Right ventricle myocardium superior (tissue), 1 donor: ENCODE measurements around the gene SELP. TPM values are rescaled to one million over a fixed set of nuclear protein-coding genes. Genes with fewer than 3 reads are reported as not detected.
A peak's percentile ranks its signal among the peaks of the same experiment; 100 is the strongest.

Source experiments
- ATAC-seq: fragments of 200-7000 bp; cut with Tn5 transposase; one replicate; pipeline ENCODE4 v1.9.1; 2020; ENCODE audit warnings: mild to moderate bottlenecking; ENCODE audit not compliant: poor library complexity
- DNase-seq: peaks from one replicate; pipeline ENCODE4 v3.0.0-alpha.2; 2020
- intact Hi-C: fragments of 100-400 bp; cut with DNase I; formaldehyde crosslinking; loops from one replicate; pipeline ENCODE4 v1.11.2; 2022
- total RNA-seq: library from RNA; stranded (reverse); fragmentation: NEBNext Ultra II Directional; extraction: Animal tissue kit (Norgen Biotek cat#: 25700); gene quantifications from one replicate; pipeline ENCODE4 v1.2.1, GENCODE V29; 2021
- donor health status: DM: no; HTN: yes; CAD: no; lungs with severe emphysema.

The SELP gene
- total RNA-seq, 1 donor from 2014 or later = 9.0 TPM

DNA sequence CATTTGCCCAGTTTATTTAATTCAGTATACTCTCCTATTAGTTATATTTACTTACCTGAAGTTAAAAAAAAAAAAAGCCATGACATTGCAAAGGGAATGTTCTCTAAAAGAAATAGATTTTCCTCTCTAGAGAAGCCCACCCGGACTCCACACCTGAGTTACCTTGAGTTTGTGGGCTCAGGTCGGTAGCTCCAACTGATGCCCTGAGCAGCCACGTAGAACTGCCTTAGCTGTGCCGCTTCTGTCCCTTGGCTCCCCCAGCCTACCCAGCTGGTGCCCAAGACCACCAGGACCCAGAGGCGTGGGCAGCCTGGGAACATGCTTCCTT, 43.9 kb downstream of the SELP start:
- DNase-seq (no peak), ATAC-seq (no peak)
- intact Hi-C loops = no loop called here

DNA sequence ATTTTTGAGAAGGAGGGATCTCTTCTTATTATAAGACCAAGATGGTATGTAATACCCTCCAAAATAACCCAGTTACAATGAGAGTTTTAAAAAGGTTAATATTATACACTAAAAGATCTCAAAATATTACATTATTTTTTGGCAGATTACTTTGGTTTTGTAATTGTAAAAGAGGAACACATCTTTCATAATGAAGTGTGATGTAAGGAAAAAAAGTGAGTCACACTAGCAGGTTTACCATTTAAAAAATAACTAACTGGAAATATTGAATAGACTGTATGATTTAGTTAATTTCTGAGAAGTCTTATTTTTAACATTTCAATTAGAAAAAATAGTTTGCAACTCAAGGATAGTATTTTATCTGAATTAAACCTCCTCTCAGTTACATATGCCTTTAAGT, 44.7 kb downstream of the SELP start:
- ATAC-seq (no peak), DNase-seq (no peak)
- intact Hi-C loops = no loop called here

DNA sequence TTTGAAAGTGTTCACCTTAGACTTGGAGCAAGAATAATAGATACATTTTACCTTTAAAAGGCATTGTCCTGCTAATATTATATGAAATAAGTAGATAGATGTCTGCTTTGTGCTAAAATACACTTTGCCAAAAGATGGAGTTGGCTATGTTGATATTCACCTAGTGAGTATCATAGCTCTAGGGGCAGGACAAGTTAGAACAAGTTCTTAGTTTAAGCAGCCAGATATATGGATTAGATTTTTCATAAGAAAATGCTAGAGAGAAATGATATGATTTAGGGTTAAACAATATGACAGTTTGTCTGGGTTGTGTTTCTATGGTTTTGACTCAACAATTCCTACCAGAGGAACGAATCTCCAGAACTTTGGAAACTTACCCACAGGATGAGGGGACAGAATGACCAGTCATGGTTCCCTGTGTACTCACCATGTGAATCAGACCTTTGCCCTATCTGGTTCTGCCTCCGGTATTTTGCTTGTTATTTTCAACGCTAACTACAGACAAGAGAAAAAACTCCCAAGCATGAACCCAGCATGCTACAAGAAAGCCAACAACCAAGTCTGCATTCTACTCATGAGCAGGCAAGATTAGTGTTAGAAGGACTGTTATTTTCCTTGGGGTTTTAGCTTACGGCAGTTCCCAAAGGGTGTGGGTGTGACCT, 45.3 kb downstream of the SELP start:
- intact Hi-C loops = no loop called here
- DNase-seq = no peak
- no peak for ATAC-seq

DNA sequence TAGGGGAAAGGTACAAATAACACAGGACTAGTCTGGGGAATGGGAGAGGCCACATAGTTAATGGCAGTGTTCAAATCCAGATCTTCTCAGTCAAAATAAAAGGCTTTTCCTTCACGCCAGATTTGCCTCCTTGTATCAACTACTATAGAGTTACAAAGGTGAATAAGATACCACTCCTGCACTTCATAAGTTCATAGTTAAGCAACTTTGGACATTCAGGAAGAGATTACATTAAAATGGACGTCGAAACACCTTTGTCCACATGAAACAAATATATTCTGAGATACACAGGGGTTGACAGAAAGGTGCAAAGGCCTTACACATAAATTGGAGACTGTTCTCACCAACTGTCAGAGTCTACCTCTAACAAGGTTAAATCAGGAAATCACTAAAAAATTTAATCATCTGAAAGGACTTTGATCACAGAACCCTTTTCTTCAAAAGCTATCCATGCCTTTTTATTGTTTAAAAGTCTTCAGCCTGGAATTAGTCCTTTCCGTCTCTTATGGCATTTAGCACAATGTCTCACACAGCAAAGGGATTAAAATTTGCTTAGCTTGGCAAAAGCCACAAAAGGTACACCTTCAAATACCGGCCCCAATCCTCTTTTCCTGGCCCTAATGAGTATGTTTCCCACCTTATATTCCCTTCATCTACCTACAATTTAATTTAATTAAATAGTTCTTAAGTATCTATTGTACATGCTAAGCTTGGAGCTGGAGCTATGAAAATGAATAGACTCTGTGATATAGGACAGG, 51.8 kb downstream of the SELP start:
- no peak for ATAC-seq
- DNase-seq = no peak
- intact Hi-C loops = no loop called here

DNA sequence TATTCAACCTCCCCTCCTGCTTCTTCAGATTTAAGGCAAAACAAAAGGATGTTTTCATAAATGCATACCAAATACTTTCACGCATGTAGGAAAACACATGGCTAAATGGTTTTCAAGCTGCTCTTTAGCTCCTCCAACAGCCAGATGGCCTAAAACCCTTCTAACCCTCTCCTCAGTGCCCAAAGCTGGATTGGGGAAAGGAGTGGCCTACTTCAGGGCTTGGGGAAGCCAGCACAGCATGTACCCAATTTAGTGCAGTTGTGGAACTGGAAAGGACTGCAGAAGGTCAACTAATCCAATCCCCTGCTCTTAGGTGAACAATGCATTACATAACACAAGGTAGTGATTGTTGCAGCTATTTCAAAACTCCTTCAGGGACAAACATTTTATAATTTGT, 53.0 kb downstream of the SELP start:
- intact Hi-C loops = no loop called here
- peak; percentile 56 for ATAC-seq
- no peak for DNase-seq

DNA sequence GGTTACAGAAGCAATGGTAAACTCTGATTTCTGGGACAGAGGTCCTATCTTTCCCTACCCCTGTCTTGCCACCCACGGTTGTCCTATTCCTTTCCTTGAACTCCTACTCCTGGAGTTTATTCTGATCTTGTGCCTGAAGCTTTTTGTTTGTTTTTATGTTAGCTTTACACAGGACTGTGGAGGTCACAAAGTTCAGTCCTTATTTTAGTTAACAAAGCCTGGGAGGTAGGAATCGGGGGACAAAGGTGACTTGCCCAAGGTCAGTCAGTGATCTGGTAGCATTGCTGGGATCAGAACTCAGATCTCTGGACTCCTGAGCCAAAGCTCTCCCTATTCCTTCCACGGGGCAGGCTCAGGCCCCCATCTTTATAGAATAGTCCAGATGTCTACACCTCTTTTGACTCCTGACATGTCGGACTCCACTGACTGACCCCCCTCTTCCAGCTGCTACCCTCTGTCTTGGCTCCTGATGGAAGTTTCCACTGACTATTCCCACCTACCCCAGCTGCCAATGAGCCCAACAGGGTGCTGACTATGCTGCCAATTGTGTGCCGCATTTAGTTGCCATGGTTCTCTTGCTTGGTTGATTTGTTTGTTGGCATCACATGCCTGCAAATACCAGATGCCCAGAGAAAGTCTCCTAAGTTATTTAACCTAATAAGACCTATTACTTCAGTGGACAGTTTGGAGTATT, 53.5 kb downstream of the SELP start:
- DNase-seq (peak; percentile 40), ATAC-seq (peak; percentile 91)
- intact Hi-C loops = no loop called here

DNA sequence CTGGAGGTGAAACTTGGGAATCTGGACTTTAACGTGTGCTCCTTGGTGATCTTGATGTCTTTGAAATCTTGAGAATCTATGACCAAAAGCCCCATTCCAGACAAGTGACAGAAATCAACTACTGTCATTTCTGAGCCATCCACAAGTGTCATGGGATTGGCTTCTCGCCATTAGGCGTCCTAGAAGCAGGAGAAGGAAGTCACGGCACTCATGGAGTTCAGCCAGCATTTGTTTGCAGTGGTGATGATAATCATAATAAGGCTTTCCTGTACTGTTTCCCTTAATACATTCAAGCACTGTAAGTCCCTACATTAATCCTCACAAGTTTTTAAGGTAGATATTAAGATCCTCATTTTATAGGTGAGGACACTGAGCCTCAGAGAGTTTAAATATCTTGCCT, 55.6 kb downstream of the SELP start:
- peak; percentile 37 for DNase-seq
- no peak for ATAC-seq

DNA sequence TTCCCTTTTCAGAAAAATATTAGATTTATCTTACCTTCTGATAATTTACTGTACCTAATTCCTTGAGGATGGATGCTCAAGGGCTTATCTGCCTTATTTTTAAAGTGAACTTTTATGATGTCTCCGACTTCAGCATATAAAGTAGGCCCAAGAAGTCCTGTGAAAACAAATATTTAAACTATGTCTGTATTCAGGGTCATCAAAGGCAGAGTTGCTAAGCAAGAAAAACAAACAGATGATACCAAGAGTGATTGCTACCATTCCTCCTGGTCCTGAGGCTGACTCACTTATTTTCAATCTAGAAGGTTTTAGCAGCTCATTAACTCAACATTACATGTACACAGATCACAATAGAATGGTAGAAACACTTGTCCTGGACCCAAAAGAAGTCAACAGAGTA, 57.7 kb downstream of the SELP start:
- ATAC-seq (peak; percentile 24), DNase-seq (no peak)
- intact Hi-C loops = no loop called here

More for the DNA sequence above, 55.6 kb downstream of the SELP start:
- intact Hi-C loops = no loop called here

DNA sequence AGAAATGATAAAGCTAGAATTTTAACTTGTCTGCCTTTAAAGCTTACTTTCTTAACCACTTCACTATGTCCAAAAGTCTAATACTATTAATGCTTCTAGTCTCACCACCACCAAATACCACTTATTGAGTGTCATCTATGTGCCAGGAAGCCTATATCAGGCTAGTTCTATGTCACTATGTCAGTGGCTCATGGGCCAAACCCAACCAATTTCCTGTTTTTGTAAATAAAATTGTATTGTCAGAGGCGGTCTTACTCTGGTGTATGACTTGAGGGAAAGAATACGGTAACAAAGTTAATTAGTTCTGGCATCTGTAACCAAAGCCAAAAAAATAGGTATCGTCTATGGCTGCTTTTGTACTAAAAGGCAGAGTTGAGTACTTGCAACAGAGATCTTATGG, 58.5 kb downstream of the SELP start:
- no peak for DNase-seq
- intact Hi-C loops = no loop called here
- ATAC-seq = no peak

DNA sequence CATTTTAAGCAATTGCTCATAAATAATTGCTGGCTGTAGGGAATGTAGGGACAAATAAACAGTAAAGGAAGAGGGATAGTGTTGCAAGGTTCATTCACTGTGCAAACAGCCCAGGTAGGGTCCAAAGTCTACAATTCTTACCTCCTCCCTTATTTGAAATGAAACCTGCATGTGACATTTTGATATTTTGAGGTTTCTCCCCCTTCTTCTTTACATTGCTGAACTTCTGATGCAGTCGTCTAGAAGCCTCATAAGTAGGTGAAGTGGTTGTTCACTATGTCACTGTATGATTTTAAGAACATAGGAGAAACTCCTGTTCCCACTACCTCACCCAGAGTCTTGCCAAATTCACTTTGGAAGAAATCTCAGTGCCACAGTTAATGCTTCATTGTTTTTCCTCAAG, 59.8 kb downstream of the SELP start:
- intact Hi-C loops = no loop called here
- ATAC-seq (no peak), DNase-seq (no peak)

DNA sequence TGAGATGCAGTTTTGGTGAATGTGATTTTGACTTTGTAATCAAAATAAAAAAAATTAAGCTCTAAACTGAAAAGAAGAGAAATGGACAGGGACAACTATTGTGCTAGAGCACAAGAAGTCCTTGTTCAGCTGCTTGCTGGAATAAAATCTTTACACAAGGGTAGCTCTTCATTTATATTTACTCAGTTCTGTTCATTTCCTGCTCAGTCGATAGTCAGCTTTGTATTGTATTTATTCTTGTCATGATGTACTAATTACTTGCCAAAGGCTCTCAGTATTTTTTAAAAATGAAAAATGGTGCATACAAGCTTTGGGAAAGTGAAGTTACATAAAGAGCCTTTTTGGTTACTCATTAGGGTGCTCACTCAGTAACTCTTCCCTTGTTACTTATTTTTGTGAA, 61.4 kb downstream of the SELP start:
- intact Hi-C loops = no loop called here
- no peak for ATAC-seq
- DNase-seq = no peak

DNA sequence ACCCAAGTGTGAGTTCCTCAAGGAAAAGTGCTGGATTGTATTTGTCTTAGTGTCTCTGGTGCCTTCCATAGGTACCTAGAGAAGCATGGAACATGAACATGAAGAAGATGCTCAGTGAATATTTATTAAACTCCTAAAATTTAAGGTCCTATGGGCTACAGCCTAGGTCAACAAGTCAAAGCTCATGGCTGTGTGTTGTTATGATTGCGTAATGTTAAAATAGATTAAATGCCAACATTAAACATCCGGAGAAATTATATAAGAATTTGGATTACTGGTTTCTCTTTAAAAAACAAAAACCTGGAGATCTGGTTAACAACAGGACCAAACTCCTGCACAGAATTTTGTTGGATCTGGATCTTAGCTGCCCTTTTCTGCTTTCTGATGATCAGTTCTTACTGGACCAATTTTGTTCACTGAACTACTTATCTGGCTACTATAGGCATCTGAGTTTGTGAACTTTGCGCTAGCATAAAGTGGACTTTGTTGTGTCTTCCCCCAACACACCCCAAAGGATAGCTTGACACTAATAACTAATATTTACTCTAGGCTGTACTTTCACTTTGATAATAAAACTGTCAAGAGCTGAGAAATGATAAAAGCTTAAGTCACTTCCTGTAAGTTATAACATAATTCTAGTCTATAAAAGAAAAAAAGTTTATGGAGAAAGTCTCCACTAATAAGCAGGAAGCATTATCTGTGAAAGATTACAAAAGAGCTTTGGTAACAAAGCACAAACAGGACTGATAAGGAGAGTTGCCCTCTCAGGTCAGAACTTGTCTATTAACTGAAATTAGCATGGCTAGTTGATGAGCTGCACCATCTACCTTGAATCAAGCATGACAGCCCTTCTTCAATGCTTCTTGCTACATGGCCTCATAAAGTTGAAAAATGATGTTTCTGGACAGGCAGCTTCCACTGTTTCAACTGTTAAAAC, 64.3 kb downstream of the SELP start:
- ATAC-seq = no peak
- intact Hi-C loops = no loop called here
- no peak for DNase-seq

DNA sequence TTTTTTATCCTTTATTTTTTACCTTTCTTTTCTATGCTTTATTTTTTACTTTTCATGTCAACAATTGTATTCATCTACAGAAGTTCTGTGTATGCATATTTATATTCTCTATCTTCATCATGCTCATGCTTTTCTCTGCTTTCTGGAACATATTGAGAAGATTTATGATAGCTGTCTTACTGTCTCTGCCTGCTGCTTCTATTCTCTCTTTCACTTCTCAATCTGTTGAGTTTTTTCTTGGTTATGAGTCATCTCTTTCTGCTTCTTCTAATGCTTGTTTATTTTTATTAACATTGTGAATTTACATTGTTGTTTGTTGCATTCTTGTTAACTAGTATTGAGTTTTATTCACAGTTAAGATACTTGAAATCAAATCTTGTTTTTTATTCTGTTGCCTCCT, 66.3 kb downstream of the SELP start:
- intact Hi-C loops = no loop called here
- DNase-seq = no peak
- no peak for ATAC-seq

DNA sequence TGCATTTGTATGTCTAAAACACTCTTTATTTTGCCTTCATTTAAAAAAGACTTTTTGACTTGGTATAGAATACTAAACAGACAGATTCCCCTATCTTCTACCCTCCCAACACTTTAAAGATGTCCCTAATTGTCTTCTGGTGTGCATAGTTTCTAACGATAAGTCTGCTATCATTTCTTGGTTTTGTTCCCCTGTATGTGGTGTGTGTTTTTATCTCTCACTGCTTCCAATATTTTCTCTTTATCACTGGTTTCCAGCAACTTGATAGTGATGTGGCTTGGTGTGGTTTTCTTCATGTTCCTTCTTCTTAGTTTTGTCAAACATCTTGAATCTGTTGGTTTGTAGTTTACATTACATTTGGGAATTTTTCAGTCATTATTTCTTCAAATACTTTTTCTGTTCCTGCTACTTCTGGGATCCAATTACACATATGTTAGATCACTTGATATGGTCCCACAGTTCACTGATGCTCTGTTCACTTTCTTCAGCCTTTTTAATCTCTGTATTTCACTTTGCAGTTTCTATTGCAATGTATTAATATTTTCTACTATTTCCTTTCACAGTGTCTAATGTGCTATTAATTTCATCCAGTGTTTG, 66.8 kb downstream of the SELP start:
- no peak for DNase-seq
- ATAC-seq = no peak
- intact Hi-C loops = no loop called here

DNA sequence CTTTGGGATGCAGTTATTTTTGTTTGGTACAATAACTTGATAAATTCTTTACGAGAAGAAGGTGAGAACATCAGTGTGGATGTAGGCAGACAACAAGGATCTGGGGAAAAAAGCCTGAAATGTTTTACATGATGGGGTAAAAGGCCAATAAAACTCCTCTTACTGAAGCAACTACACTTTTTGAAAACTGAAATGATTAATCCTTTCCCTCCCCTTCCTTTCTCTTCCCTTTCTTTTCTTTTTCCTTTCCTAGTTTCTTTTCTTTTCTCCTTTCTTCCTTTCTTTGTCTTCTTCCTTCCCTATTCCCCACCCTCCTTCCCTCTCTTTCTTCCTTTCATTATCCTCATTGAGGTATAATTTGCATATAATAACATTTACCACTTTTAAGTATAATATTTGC, 68.2 kb downstream of the SELP start:
- DNase-seq (no peak), ATAC-seq (no peak)
- intact Hi-C loops = no loop called here

DNA sequence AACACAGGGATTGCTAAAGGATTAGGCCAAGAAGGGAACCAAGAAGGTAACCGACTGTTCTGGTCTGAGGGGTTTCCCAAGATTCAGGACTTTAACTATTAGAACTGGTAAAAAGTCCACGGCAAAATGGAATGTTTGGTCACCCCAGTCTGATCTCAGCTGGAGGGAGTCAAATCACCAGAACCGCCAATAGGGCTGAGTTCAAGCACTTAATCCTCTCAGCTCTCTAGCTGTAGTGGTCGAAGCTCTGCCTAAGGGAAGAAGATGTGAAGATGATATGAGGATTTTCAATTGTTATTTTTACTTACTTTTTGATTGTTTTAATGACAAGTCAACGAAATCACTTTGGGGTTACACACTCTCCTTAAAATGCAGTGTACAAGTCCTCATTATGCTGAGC, 72.8 kb downstream of the SELP start:
- intact Hi-C loops = no loop called here
- ATAC-seq (no peak), DNase-seq (no peak)

DNA sequence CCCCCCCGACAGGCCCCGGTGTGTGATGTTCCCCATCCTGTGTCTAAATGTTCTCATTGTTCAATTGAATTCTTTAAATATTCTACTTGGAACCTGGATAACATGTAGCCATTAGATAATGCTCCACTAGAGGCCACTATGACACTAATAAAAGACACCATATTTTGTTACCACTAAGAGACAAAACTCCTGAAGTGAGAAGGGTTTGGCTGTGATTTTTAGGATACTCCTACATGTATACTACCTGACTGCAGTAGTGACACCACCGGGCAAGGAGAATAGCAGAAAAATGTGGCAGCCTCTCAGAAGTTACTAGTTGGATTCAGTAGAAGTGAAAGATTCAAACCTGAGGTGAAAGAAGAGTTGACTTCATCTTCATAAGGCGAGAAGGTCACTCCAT, 79.6 kb downstream of the SELP start:
- intact Hi-C loops = loop anchor here (5.0 kb wide), 1 partner anchor 257 kb away; no protein-coding TSS in a partner anchor
- DNase-seq (no peak), ATAC-seq (peak; percentile 82)

DNA sequence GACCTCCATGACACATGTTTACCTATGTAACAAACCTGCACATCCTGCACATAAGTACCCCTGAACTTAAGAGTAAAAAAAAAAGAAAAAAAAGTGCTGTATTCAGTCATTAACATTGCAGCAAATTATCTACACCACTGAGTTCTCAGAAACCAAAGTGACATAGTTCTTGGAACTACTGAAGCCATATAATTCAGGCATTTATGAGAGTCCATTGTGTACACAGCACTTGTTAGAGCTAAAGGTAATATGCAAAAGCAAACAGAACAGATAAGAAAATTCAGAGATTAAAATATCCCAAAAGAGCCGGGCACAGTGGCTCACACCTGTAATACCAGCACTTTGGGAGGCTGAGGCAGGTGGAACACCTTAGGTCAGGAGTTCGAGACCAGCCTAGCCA, 81.6 kb downstream of the SELP start:
- DNase-seq = no peak
- intact Hi-C loops = loop anchor here (5.0 kb wide), 2 partner anchors 81 to 164 kb away; partner anchors contain the start of gene SELL

More for the DNA sequence above, 81.6 kb downstream of the SELP start:
- ATAC-seq = no peak
